ENCODE results near the gene SLC26A3.

- TF ChIP-seq CTCF (IDR thresholded peaks at IDR 0.05) (no peak), POLR2AphosphoS5 (IDR thresholded peaks at IDR 0.05) (no peak), POLR2A (IDR thresholded peaks at IDR 0.05) (no peak), EP300 (IDR thresholded peaks at IDR 0.05) (no peak)
Measured at GRCh38 chr7:107803009-107803610, at the start of gene SLC26A3.
